Measurements from ENCODE around the gene MIPEP. TPM values are rescaled to one million over a fixed set of nuclear protein-coding genes. Genes with fewer than 3 reads are reported as not detected.

The MIPEP gene
- 19.1 and 21.8 TPM in 2 replicates for total RNA-seq

GRCh38 chr13:23888658-23889614 lies at the start of gene MIPEP:
Gene MIPEP, minus strand, starts transcription at chr13:23889400. Its CDS starts 80 bp downstream, at chr13:23889320.

DNA sequence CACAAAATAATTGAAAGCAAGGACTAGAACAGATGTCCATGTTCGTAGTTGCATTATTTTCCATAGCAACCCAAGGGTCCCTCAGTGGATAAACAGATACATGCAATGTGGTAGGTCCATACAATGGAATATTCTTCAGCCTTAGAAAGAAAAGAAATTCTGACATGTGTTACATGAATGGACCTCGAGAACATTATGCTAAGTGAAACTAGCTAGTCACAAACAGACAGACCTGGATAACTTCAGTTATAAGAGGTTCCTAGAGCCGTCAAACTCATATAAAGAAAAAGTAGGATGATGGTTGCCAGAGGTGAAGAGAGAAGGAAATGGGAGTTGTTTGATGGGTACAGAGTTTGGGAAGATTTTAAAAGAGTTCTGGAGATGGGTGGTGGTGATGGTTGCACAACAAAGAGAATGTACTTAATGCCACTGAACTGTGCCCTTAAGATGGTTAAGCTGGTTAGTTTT lies 8.3 kb upstream of the MIPEP start, which contains the start of gene C1QTNF9B:
Gene C1QTNF9B, minus strand, starts transcription at position 51 of the 468 bp plus-strand sequence.

Other genes with a start within 250 kb of the MIPEP start
- 0.28 TPM in 2 replicates for gene C1QTNF9B, start 8.1 kb upstream of the MIPEP start, total RNA-seq